ENCODE results near the gene ATP11B.

The ATP11B gene

DNA sequence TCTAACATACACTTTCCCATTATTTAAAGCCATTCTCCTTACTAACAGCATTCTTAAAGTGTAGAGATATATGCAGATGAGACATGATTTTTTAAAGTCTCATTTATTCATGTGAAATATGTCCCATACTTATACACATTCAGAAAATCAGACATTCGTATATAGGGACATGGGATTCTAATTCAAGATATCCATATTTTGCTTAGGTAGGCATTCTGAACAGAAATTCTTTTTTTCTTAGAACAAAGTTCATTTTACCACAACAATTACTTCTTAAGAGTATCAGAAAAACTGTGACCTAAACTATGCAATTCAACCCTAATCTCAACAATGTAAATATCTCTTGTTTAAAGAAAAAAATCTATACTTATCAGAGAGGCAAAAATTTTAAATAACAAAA lies 170.9 kb downstream of the ATP11B start:
- no peak for FAIRE-seq

DNA sequence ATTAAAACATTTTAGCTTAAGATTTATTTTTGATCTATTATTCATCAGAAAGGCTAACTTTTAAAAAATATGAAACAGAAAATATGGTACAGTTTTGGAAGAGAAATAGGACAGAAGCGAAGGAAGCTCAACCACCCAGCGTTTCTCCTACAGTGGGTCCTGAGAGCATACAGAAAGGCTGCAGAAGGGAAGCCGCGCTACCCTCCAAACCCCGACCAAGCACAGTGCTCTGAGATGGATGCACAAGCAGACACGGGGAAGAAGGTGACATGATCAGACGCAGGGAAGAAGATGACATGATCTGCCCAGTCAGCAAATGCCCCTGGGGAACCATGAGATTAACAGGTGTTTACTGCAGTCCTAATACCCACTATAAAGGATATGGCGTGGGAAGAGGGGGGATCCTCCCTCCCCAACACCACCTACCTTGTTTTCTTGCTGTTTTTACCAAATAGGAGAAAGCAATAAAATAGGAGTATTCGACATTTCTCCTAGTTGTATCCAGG lies 172.6 kb downstream of the ATP11B start:
- no peak for FAIRE-seq

DNA sequence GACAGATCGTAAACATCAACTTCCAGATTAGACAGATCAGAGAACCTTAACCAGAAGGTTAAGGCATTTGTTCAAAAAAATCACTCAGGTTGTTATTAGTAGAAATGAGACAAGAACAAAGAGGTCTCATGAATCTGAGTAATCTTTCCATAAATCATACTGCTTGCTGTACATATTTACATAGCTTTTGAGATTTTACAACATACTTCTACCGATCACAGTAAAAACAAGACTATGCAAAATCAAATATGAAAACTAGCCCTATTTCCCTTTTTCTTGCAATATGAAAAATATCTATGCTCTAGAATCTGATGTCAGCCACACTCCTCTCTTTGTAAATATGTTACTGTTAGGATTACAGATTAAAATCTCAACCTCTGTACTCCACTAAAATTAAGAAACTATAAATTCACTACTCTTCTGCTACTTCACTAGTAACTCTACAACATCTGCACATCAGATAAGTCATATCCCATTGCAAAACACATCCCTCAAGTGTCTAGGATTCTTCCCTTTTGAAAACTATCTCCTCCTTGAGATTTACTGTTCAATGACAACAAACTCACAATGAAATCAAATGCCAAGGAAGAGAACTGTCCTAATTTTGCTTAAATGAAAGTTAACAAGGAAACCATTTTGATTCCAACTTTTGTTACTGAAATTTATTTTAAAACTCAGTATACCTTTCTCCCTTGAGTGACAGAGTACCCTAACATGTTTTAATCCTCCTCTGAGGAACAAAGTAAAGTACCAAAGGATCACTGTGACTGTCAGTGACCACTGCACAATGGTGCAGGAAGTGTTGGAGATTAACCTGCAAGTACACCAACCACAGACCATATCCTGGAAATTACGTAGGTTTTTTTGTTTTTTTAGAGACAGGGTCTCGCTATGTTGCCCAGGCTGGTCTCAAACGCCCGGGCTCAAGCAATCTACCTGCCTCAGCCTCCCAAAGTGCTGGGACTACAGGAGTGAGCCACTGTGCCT lies 174.2 kb downstream of the ATP11B start:
- no peak for FAIRE-seq

DNA sequence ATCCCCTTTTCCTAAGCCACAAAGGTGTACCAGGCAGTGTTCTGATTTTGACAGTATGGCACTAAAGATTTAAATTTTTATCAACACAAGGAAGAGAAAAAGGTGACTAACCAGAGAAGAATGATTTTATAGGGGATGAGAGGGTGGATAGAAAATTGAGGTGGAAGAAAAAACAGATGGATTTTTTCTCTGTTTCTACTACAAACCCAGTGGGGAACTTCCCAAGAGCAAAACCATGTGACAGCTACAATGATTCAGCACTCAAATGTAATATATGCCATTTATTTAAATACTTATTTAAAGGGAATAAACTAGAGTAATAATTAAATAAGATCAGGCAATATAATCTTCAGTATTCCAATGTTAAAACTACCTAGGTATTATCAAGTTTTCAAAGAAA lies 176.0 kb downstream of the ATP11B start:
- no peak for FAIRE-seq

DNA sequence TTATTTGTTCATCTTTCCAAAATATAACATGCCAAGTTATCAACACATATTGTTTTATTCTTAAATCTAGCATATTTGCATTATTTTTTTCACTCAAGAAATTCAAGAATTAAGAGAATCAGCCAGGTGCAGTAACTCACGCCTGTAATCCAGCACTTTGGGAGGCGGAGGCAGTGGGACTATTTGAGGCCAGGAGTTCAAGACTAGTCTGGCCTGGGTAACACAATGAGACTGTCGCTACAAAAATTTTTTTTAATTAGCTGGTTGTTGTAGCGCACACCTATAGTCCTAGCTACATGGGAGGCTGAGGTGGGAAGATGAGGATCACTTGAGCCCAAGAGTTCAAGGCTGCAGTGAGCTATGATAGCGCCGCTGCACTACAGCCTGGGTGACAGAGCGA lies 176.5 kb downstream of the ATP11B start:
- FAIRE-seq = no peak

DNA sequence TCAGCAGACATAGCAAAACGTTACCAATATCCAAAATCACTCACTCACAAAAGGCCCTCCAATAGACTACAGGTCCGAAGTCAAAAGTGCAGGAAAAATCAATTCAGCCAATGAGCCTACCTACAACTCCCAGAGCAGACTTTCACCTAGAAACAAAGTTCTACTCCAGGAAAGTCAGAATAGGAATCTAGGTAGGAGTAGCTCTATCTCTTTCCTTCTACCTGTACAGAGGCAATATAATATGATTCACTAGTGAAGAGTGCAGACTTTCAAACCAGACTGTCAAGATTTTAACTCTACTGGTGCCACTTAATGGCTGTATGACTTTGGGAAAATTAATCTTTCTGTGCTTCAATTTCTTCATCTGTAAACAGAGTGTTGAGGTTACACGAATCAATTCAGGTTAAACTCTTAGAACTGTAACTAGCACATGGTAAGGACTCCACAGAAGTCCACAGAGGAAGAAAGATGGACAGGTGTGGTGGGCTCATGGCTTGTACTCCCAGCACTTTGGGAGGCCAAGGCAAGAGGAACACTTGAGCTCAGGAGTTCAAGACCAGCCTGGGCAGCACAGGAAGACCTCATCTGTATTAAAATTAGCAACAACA lies 177.6 kb downstream of the ATP11B start:
- FAIRE-seq = no peak
